NCI-H774 (cell line): Measurements from ENCODE around the gene PHACTR4.
"Not testable (repeated sequence)": the region's sequence is repeated elsewhere in the genome, so short reads cannot be mapped to it uniquely, and the experiment has no call there.

Source experiments
- DNase-seq: peaks from one replicate; lab custom pipeline; 2025; lab: John Stamatoyannopoulos, UW

Gene PHACTR4

DNA sequence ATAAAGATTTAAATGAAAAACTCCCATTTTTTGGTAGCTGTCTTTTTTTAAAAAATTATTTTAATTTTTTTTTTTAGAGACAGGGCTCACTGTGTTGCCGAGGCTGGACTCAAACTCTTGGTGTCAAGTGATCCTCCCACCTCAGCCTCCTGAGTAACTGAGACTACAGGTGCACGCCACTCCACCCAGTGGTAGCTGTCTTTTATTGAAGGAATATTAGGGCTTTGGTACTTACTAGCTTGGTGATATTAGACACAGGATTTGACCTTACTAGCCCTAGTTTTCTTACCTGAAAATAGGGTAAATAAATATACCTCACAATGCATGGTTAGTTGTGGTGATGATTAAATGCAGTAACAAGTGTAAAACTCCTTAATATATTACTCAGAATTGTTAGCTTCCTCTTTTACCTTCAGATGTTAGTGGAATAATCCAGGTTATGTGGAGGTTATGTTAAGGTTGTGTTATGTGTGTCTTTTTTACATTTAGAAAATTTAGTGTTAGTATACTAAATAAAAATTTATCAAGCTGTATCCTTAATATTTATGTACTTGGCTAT is 66.8 kb downstream of the PHACTR4 start:
- no peak for DNase-seq

DNA sequence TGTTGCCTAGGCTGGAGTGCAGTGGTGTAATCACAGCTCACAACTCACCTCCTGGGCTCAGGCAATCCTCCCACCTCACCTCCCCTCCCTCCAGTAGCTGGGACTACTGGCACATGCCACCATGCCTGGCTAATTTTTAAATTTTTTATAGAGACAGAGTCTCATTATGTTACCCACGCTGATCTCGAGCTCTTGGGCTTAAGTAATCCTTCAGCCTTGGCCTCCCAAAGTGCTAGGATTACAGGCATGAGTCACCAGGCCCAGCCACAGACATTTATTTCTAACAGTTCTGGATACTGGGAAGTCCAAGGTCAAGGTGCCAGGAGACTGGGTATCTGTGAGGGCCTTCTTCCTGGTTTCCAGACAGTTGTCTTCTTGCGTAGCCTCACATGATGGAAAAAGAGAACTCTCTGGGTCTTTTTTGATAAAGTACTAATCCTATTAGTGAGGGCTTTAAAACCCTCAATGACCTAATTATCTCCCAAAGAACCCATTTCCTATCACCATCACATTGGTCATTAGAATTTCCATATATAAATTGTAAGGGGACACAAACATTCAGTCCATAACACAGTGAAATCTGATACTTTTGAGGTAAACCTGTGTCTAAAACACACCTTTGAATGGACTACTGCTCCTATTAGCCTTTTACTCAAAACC is 67.9 kb downstream of the PHACTR4 start:
- no peak for DNase-seq

DNA sequence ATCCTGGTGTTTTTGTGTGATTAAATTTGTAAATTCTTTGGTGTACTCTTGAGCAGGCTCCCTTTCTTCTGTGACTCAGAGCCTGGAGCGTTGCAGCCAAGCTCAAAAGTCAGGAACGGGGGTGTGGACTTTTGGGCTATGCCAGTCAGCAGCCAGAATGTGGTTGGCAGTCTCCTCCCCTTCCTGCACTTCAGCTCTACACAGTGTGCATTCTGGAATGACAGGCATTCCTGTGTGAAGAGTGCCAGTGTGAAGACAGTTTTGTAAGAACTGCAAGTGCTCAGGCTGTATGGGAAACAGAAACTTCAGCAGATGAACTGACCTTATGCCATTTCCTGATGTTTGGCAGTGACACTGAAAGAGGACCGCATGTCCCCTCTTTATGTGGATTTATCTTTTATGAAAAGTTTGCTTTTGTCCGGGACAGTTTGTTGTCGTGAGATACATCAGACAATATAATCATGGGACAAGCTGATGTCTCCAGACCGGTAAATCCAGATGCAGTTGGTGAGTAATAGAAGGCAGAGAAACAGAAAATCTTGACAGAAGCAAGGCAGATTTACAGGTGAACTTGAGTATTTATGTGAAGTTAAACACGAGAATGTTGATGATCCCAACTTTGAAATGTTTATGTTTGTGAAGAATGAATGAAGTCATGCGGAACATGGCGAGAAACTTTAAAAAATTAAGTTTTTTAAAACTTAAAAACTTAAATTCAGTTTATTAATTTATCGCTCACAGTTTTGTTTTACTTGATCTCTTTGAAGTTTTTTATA is 68.6 kb downstream of the PHACTR4 start:
- no peak for DNase-seq

DNA sequence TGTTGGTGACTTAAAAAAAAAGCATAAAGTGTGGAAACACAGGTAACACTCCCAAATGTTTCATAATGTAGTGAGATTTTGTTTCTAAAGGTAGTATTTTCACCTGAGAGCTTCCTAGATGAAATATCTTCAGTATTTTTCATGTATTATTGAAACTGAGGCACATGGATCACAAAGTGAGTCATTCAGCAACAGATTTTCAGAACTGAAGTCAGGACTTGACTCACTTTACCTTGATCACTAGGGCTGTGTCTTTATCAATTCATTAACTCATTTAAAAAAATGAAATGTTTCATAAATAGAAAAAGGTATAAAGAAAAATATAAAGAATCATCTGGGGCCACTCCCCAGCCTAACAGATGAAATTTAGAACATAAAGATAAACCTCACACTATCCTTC is 69.8 kb downstream of the PHACTR4 start:
- DNase-seq = no peak

DNA sequence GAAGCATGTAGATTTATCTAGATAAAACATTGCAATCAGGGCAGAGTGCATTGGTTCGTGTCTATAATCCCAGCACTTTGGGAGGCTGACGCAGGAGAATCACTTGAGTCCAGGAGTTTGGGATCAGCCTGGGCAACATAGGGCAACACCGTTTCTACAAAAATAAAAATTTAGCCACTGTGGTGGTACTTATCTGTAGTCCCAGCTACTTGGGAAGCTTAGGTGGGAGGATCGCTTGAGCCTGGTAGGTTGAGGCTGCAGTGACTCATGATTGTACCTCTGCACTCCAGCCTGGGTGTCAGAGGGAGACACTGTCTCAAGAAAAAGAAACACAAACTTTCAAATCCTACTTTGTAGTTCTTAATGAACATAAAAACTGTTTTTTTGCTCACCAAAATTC is 72.1 kb downstream of the PHACTR4 start:
- no peak for DNase-seq

DNA sequence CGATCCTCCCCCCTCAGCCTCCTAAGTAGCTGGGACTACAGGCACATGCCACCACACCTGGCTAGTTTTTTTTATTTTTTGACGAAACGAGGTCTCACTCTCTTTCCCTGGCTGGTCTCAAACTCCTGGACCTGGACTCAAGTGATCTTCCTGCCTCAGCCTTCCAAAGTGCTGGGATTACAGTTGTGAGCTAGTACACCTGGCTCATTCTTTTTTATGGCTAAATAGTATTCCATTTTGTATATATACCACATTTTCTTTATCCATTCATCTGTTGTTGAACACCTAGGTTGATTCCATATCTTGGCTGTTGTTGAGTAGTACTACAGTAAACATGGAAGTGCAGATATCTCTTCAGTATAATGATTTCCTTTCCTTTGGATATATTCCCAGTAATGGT is 74.0 kb downstream of the PHACTR4 start:
- DNase-seq = no peak

DNA sequence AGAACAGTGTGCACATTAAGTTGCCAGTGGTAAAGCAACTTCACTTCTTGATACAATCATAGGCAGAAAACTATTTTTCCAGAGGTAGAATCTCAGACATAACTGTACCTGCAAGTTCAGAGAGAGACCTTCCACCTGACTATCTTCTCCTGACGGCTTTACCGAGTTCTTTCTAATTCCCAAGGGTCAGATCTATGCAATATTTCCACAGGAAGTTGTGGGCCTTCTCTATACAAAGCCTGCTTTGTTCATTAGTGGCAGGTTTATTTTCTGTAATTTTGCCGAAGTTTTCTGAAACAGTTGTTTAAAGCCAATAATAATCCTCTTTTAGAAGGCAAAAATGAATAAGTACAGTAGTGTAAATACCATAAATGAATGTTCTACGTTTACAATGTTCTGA is 78.1 kb downstream of the PHACTR4 start:
- DNase-seq = no peak

DNA sequence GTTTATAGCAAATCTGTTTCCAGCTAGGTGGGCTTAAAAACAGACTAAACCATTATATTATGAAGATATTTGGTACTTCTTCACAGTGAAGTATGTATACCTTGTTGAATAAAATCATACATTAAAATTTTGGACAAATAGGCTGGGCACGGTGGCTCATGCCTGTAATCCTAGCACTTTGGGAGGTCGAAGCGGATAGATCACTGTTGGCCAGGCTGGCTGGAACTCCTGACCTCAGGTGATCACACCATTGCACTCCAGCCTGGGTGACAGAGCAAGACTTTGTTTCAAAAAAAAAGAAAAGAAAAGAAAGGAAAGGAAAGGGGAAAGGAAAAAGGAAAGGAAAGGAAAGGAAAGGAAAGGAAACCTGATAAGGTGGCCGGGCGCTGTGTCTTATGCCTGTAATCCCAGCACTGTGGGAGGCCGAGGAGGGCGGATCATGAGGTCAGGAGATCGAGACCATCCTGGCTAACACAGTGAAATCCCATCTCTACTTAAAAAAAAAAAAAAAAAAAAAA is 78.6 kb downstream of the PHACTR4 start:
- DNase-seq = not testable (repeated sequence)

DNA sequence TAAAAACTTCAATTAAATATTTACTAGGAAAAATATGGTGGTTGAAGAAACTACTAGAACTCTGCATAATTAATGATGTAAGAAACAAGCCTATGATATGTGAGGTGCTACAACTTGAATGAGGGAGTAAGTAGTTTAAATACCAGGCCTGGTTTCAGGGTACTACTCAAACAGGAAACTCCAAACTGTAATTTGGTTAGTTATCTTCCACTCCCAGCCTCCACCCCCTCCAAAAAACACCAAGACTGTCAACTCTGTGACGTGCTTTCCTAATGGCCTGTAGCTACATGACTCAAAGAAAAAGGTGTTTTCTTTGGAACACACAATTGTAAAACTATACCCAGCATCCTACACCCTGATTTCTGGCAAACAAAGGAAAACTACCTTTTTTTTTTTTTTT is 80.4 kb downstream of the PHACTR4 start:
- no peak for DNase-seq

DNA sequence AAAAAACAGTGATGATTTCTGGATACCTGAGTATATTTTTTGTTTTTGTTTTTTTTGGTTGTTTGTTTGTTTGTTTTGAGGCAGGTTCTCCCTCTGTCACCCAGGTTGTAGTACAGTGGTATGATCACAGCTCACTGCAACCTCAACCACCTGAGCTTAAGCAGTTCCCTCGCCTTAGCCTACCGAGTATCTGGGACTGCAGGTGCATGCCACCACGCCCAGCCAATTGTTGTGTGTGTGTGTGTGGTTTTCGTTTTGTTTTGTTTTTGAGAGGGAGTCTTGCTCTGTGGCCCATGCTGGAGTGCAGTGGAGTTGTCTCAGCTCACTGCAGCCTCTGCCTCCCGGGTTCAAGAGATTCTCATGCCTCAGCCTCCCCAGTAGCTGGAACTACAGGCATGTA is 81.0 kb downstream of the PHACTR4 start:
- DNase-seq = no peak

DNA sequence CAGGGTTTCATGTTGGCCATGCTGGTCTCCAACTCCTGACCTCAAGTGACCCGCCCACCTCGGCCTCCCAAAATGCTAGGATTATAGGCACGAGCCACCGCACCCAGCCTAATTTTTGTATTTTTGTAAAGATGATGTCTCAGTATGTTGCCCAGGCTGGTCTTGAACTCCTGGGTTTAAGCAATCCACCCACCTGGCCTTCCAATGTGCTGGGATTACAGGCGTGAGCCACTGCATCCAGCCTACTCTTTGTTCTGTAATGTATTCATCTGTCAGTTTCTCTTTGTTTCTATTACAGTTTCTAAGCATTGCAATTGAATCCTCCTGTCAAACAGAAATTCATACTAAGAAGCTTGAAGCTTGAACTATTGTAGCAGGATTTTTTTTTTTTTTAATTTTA is 81.5 kb downstream of the PHACTR4 start:
- no peak for DNase-seq

DNA sequence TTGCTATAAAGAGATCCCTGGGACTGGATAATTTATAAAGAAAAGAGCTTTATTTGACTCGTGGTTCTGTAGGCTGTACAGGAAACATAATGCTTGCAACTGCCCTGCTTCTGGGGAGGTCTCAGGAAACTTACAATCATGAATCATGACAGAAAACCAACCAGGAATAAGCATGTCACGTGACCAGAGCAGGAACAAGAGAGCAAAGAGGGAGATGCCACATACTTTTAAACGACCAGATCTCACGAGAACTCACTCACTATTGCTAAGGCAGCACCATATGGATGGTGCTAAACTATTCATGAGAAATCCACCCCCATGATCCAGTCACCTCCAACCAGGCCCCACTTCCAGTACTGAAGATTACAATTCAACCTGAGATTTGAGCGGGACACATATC is 86.5 kb downstream of the PHACTR4 start:
- DNase-seq = no peak

DNA sequence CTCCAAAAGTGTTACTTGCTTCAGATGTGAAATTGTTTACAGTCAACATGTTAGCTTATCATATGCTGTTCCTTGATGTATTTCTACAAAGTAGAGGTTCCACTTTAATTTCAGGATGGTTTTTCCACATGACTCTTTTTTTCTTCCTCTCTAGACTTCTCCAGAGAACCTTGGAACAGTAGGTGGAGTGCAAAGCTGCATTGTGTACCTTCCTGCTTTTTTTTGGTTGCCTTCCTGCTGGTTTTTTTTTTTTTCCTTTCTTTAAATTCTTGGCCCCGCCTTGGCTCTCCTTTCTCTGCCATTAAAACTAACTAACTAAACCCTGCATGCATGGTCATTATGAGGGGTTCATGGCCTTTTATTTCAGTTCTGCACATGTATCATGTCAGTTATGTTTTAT is 88.1 kb downstream of the PHACTR4 start:
- DNase-seq = no peak

DNA sequence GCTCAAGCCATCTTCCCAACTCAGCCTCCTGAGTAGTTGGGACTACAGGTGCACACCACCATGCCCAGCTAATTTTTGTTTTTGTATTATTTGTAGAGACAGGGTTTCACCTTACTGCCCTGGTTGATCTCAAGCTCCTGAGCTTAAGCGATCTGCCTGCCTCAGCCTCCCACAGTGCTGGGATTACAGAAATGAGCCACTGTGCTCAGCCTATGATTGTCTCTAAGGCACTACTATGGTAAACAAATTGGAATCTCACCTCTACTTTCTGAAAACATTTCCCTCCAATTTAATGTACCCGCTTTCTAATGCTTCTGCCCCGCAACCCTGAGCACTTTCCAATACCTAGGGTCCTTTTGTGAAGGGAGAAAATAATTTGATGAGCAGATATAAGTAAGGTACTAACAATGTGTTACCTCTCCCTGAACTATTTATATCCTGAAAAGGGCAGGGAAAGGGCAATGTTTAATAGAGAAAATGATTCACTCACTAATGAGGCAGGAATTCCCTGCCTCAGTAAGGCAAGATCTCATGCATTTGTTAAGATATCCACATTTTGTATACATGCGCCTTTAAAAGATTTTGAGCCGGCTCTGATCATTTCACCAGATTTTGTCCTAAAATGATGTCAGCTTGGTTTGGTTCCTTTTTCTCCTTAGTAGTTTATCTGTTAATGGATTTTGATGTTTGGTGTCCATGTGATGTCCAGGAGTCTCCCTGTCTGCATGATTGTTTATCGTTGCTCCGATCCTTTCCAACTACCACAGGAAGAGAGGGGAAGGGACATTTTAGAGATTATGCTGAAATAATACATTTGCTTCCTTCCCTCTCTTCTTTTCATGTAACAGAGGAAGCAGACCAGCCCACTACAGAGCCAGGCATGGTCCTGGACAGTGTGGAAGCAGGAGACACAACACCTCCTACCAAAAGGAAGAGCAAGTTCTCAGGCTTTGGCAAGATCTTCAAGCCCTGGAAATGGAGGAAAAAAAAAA is 89.0 kb downstream of the PHACTR4 start:
- DNase-seq = no peak

DNA sequence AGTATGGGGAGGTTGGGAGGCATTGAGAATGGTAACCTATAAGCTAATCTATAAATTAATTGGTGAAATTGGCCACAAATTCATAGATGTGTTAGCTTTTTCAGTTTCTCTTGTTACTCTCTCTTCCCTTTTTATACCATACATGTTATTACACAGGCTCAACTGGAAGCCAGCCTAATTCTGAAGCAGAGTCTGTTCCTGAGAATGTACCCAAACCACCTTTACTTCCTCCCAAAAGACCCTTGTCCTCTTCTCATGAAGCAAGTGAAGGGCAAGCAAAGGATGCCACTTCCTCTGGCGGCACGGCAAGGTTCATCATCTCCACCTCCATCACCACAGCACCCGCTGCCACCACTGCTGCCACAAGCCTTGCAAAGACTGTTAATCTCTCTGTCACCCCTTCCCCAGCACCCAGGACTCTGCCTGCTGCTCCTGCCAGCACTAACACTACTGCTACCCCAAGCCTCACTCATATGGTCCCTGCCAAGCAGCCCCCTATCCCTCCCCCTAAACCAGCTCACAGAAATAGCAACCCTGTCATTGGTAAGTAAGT is 96.8 kb downstream of the PHACTR4 start:
- no peak for DNase-seq

DNA sequence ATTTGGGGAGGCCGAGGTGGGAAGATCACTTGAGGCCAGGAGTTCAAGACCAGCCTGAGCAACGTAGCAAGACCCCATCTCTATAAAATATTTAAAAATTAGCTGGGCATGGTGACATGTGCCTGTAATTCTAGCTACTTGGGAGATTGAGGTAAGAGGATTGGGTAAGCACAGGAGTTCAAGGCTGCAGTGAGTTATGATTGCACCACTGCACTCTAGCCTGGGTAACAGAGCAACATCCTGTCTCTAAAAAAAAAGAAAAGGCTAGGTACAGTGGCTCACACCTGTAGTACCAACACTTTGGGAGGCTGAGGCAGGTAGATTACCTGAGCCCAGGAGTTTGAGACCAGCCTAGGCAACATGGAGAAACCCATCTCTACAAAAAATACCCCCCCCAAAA is 100.6 kb downstream of the PHACTR4 start:
- no peak for DNase-seq

DNA sequence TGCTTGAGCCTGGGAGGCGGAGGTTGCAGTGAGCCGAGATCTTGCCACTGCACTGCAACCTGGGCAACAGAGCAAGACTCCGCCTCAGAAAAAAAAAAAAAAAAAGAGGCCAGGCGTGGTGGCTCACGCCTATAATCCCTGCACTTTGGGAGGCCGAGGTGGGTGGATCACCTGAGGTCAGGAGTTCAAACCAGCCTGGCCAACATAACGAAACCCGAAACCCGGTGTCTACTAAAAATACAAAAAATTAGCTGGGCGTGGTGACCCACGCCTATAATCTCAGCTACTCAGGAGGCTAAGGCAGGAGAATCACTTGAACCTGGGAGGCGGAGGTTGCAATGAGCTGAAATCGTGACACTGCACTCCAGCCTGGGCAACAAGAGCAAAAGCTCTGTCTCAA is 110.0 kb downstream of the PHACTR4 start:
- DNase-seq = not testable (repeated sequence)

DNA sequence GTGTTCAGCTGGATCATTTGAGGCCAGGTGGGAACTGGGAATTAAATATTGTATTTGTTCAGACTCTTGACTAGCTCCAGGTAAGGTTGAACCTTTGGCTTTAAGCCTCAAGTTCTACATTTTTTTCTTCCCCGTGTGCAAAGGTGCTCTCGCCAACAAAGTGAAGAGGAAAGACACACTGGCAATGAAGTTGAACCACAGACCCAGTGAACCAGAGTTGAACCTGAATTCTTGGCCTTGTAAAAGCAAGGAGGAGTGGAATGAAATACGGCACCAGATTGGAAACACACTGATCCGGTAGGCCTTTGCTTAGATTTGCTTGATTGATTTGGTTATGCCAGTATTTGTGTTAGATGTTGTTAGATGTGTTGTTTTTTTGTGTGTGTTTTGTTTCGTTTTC is 110.8 kb downstream of the PHACTR4 start:
- no peak for DNase-seq

DNA sequence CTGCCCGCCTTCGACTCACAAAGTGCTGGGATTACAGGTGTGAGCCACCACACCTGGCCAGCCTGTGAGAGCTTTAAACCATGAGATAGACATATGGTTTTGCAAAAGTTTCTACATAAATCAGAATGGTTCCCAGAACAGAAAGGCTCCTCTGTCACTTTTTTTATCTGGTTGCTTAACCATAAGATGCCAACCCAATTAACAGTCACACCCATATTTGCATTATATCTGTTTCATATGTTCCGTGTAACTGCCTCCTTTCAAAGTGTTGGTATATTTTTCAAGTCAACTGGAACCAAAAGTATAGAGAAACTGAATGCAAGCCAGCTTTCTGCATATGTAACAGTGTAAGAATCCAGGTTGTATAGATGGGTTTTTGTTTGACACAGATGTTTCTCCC is 112.6 kb downstream of the PHACTR4 start:
- DNase-seq = no peak

DNA sequence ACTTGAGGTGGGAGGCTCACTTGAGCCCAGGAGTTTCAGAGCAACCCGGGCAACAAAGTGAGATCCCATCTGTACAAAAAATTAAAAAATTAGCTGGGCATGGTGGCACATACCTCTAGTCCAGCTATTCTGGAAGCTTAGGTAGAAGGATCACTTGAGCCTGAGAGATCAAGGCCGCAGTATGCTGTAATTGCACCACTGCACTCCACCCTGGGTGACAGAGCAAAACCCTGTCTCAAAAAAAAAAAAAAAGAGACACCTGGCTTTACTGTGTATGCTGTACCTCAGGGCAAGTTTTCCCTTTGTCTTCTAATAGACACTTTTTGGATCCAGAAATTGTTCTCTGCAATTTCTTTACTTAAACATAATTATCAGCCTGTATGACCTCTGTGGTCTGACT is 113.2 kb downstream of the PHACTR4 start:
- DNase-seq = no peak

DNA sequence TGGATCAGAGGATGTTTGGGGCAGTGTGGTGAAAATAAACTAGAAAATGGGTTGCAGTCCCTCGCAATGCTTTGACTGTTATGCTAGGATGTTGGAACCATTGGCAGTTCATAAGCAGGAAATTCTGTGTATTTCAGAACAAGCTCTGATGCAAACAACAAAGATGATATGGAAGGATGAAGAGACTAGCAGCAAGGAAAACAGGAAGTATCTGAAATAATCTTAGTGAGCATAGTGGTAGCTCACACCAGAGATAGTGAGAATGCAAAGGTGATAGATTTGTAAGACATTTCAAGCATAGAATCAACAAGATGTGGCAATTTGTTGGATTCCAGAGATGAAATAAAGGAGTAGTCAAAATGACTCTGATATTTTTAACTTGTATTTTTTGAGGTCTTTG is 125.2 kb downstream of the PHACTR4 start:
- DNase-seq = no peak

DNA sequence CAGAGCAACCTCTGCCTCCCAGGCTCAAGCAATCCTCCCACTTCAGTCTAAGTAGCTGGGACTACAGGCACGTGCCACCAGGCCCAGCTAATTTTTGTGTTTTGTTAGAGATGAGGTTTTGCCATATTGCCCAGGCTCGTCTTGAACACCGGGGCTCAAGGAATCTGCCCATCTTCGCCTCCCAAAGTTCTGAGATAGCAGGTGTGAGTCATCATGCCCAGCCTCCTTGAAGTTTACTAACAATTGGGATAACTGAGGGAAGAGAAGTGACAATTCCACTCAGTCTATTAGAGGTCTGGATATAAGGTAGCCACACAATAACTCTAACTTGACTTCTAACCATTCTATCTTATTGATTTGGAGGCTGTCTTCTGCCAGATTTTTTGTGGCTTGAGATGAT is 130.0 kb downstream of the PHACTR4 start:
- no peak for DNase-seq
